K562 (cell line): ENCODE results near the gene OPCML. TPM values are rescaled to one million over a fixed set of nuclear protein-coding genes. Genes with fewer than 3 reads are reported as not detected.
A peak's percentile ranks its signal among the peaks of the same experiment; 100 is the strongest.

Source experiments
- CTCF ChIP-seq, 3 experiments: IDR thresholded peaks in 2 of 3; conservative IDR thresholded peaks in 1 of 3; 2 replicates each; pipeline ENCODE4 v1.5.1; 2011 to 2012; ENCODE audit warnings: low read length in 3 of 3, mild to moderate bottlenecking in 3 of 3, control low read depth in 2 of 3, improper control_type of control experiment in 1 of 3, inconsistent platforms in 1 of 3, low read depth in 1 of 3, mixed read lengths in 1 of 3, moderate library complexity in 1 of 3; ENCODE audit not compliant: insufficient read depth in 2 of 3
- FOXK1 ChIP-seq: sonication (generic); formaldehyde crosslinking; IDR thresholded peaks from 2 replicates; pipeline ENCODE4 v1.8.0; 2022; ENCODE audit warnings: missing genetic modification reagents, mild to moderate bottlenecking, borderline replicate concordance
- GABPA ChIP-seq: fragments of 200-800 bp; sonication (Bioruptor generic); conservative IDR thresholded peaks from 2 replicates; pipeline ENCODE4 v1.6.1; 2016; ENCODE audit warnings: low read depth, missing genetic modification characterization, missing compliant biosample characterization
- LARP7 ChIP-seq: fragments of 450-650 bp; IDR thresholded peaks from 2 replicates; pipeline ENCODE4 v1.6.1; 2016
- NCOA4 ChIP-seq: fragments of 450-650 bp; IDR thresholded peaks from 2 replicates; pipeline ENCODE4 v1.6.1; 2018; ENCODE audit warnings: mild to moderate bottlenecking; ENCODE audit not compliant: partially characterized antibody
- PREB ChIP-seq: sonication (generic); formaldehyde crosslinking; IDR thresholded peaks from 2 replicates; pipeline ENCODE4 v1.8.1; 2023; ENCODE audit warnings: mild to moderate bottlenecking, missing genetic modification reagents
- RAD21 ChIP-seq, 2 experiments: fragments of 250-450 bp in 1 of 2; fragments of 450-650 bp in 1 of 2; sonication (Bioruptor Pico) in 1 of 2; formaldehyde crosslinking in 1 of 2; IDR thresholded peaks in 1 of 2; conservative IDR thresholded peaks in 1 of 2; 2 replicates each; pipeline versions ENCODE4 v1.4.0 to v1.8.0; 2020 to 2022; ENCODE audit warnings: mild to moderate bottlenecking in 2 of 2, moderate library complexity in 1 of 2
- ZFP30 ChIP-seq: fragments of 250-450 bp; sonication (Bioruptor Pico); IDR thresholded peaks from 2 replicates; pipeline ENCODE4 v1.8.0; 2022; ENCODE audit warnings: moderate library complexity, mild to moderate bottlenecking, inconsistent platforms, borderline replicate concordance
- ZNF512 ChIP-seq: IDR thresholded peaks from 2 replicates; pipeline ENCODE4 v1.6.1; 2016; ENCODE audit warnings: missing genetic modification characterization, missing compliant biosample characterization
- polyA plus RNA-seq, 8 experiments: library from polyadenylated mRNA; depleted of rRNA in 4 of 8; stranded (reverse) in 5 of 8; unstranded in 3 of 8; fragments of >200 nt; fragmentation: Nextera tagmentation in 2 of 8; fragmentation: Illumina TruSeq in 1 of 8; extraction: Ambion mirVana in 2 of 8; extraction: Trizol in 1 of 8; gene quantifications; 2 replicates each; pipeline versions ENCODE4 v1.2.1 to v1.2.3, GENCODE V29; 2011 to 2014; ENCODE audit warnings: inconsistent platforms in 1 of 8, missing spikeins in 1 of 8
- total RNA-seq, 7 experiments: library from RNA; depleted of rRNA in 6 of 7; stranded (reverse); fragments of >200 nt in 6 of 7; fragmentation: Illumina TruSeq in 2 of 7; extraction: Trizol in 2 of 7; gene quantifications; 2 replicates each; pipeline versions ENCODE4 v1.2.1 to v1.2.3, GENCODE V29; 2011 to 2021; ENCODE audit warnings: low replicate concordance in 1 of 7
- TF ChIP-seq, protein P1 (sequence below), 3 experiments: fragments of 200-800 bp in 1 of 3; fragments of 250-450 bp in 1 of 3; fragments of 450-650 bp in 1 of 3; sonication (Bioruptor Pico) in 1 of 3; sonication (Bioruptor generic) in 1 of 3; formaldehyde crosslinking in 1 of 3; IDR thresholded peaks; 2 replicates each; pipeline versions ENCODE4 v1.6.1 to v1.8.0; 2016 to 2022; ENCODE audit warnings: mild to moderate bottlenecking in 2 of 3, missing genetic modification characterization in 2 of 3, missing compliant biosample characterization in 1 of 3, moderate library complexity in 1 of 3

The OPCML gene
- total and polyA plus RNA-seq, 9 of the 15 experiments (the other 6 are each of a cell fraction or from before 2014, with no cell fraction given), result not detected

GRCh38 chr11:133064152-133064877 is 468.0 kb downstream of the OPCML start (continued):
- TF ChIP-seq, protein P1, sequence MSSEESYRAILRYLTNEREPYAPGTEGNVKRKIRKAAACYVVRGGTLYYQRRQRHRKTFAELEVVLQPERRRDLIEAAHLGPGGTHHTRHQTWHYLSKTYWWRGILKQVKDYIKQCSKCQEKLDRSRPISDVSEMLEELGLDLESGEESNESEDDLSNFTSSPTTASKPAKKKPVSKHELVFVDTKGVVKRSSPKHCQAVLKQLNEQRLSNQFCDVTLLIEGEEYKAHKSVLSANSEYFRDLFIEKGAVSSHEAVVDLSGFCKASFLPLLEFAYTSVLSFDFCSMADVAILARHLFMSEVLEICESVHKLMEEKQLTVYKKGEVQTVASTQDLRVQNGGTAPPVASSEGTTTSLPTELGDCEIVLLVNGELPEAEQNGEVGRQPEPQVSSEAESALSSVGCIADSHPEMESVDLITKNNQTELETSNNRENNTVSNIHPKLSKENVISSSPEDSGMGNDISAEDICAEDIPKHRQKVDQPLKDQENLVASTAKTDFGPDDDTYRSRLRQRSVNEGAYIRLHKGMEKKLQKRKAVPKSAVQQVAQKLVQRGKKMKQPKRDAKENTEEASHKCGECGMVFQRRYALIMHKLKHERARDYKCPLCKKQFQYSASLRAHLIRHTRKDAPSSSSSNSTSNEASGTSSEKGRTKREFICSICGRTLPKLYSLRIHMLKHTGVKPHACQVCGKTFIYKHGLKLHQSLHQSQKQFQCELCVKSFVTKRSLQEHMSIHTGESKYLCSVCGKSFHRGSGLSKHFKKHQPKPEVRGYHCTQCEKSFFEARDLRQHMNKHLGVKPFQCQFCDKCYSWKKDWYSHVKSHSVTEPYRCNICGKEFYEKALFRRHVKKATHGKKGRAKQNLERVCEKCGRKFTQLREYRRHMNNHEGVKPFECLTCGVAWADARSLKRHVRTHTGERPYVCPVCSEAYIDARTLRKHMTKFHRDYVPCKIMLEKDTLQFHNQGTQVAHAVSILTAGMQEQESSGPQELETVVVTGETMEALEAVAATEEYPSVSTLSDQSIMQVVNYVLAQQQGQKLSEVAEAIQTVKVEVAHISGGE (CRISPR knock-in tag; IDR thresholded peaks at IDR 0.05), result peak in 2 of 3 experiments; percentile 74 to 82; a peak in 4 of 6 replicates
- TF ChIP-seq ZFP30, result no peak
- TF ChIP-seq RAD21 (CRISPR knock-in tag; conservative IDR thresholded peaks at IDR 0.05 in 1 of 2, IDR thresholded peaks at IDR 0.05 in 1 of 2), result 0 out of 4 replicates have a peak, but pooled peaks of 1 of the 2 experiments have one; percentile 6
- no peak for TF ChIP-seq NCOA4
- TF ChIP-seq PREB (CRISPR knock-in tag), result no peak
- TF ChIP-seq GABPA (tag), result peak; percentile 87
- peak; percentile 27 to 28 (median 28); a peak in 2 of 6 replicates for TF ChIP-seq CTCF (IDR thresholded peaks at IDR 0.05 in 2 of 3, conservative IDR thresholded peaks at IDR 0.05 in 1 of 3; ENCODE audit: insufficient read depth in 2 of 3, low read depth in 1 of 3, low read length in 3 of 3)
- TF ChIP-seq ZNF512, result no peak
- TF ChIP-seq FOXK1 (CRISPR knock-in tag), result no peak
- no peak for TF ChIP-seq LARP7
